Neural cell (in vitro differentiated cells): ENCODE data around the gene TUBGCP2.

ENCODE experiments used
- EP300 ChIP-seq: fragments of 450-650 bp; conservative IDR thresholded peaks from 2 replicates; pipeline ENCODE4 v1.6.1; 2014; ENCODE audit warnings: antibody characterized with exemption, mild to moderate bottlenecking, moderate library complexity; ENCODE audit not compliant: poor library complexity, severe bottlenecking
- EZH2 ChIP-seq: fragments of 200-600, 300-800 bp; shearing (Covaris generic), sonication (generic); IDR thresholded peaks from 2 replicates; pipeline ENCODE4 v1.6.1; 2014; ENCODE audit warnings: antibody characterized with exemption, low read length, borderline replicate concordance, mild to moderate bottlenecking; ENCODE audit not compliant: insufficient read depth, poor library complexity, severe bottlenecking
- MXI1 ChIP-seq: fragments of 450-650 bp; conservative IDR thresholded peaks from 2 replicates; pipeline ENCODE4 v1.6.1; 2014; ENCODE audit warnings: antibody characterized with exemption, mild to moderate bottlenecking; ENCODE audit not compliant: poor library complexity, severe bottlenecking
- POLR2AphosphoS5 ChIP-seq: IDR thresholded peaks from 2 replicates; pipeline ENCODE4 v1.6.1; 2012
- RAD21 ChIP-seq: fragments of 450-650 bp; conservative IDR thresholded peaks from 2 replicates; pipeline ENCODE4 v1.6.1; 2014; ENCODE audit warnings: antibody characterized with exemption, mild to moderate bottlenecking, moderate library complexity
- SMC3 ChIP-seq: fragments of 450-650 bp; conservative IDR thresholded peaks from 2 replicates; pipeline ENCODE4 v1.6.1; 2014; ENCODE audit warnings: antibody characterized with exemption, mild to moderate bottlenecking, moderate library complexity; ENCODE audit not compliant: poor library complexity
- TAF1 ChIP-seq: IDR thresholded peaks from 2 replicates; pipeline ENCODE4 v1.6.1; 2012; ENCODE audit warnings: low read depth
- TF ChIP-seq, protein P1 (sequence below): fragments of 450-650 bp; IDR thresholded peaks from 2 replicates; pipeline ENCODE4 v1.5.1; 2014; ENCODE audit warnings: antibody characterized with exemption, mild to moderate bottlenecking, moderate library complexity; ENCODE audit not compliant: poor library complexity, severe bottlenecking
- TF ChIP-seq, protein P2 (sequence below): IDR thresholded peaks from 2 replicates; pipeline ENCODE4 v1.6.1; 2012; ENCODE audit warnings: borderline replicate concordance

DNA sequence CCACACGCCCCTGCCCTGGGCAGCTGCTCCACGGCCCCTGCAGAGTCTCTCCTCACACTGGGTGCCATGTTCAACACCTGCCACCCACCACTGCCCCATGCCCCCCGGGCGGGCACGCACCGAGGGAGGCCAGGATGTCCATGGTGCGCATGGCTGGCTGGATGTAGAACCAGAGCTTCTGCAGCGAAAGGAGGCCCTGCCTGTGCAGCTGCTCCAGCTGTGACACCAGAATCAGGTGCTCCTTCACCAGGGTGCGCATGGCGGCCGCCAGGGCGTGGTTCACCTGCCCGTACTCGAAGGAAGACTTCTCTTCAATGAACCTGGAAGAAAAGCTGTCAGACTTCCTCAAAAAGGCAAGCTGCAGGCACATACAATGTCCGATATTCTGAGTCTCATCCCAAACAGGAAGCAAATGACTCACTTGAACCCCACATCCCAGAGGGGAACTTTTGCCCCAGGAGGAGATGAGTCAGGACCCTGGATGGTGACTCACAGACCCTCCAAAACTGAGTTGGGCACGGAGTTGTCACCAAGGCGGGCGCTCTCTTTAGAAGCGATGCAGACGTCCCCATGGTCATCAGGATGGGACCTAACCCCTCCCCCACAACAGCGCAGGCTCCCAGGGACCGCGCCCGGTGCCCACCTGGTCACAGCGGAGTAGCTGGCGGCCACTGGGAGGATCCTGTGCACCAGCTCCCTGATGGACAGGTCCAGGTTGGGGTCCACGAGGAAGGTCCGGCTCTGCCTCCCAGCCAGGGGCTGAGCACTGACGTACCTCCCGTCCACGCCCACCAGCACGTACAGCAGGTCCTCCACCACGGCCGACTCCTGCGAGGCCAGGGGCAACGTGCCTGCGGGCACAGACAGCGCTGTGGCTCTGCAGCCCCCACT lies 15.5 kb downstream of the TUBGCP2 start:
- TF ChIP-seq, protein P1, sequence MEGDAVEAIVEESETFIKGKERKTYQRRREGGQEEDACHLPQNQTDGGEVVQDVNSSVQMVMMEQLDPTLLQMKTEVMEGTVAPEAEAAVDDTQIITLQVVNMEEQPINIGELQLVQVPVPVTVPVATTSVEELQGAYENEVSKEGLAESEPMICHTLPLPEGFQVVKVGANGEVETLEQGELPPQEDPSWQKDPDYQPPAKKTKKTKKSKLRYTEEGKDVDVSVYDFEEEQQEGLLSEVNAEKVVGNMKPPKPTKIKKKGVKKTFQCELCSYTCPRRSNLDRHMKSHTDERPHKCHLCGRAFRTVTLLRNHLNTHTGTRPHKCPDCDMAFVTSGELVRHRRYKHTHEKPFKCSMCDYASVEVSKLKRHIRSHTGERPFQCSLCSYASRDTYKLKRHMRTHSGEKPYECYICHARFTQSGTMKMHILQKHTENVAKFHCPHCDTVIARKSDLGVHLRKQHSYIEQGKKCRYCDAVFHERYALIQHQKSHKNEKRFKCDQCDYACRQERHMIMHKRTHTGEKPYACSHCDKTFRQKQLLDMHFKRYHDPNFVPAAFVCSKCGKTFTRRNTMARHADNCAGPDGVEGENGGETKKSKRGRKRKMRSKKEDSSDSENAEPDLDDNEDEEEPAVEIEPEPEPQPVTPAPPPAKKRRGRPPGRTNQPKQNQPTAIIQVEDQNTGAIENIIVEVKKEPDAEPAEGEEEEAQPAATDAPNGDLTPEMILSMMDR, result no peak
- TF ChIP-seq MXI1, result no peak
- no peak for TF ChIP-seq POLR2AphosphoS5
- no peak for TF ChIP-seq TAF1
- TF ChIP-seq RAD21, result no peak
- TF ChIP-seq, protein P2, sequence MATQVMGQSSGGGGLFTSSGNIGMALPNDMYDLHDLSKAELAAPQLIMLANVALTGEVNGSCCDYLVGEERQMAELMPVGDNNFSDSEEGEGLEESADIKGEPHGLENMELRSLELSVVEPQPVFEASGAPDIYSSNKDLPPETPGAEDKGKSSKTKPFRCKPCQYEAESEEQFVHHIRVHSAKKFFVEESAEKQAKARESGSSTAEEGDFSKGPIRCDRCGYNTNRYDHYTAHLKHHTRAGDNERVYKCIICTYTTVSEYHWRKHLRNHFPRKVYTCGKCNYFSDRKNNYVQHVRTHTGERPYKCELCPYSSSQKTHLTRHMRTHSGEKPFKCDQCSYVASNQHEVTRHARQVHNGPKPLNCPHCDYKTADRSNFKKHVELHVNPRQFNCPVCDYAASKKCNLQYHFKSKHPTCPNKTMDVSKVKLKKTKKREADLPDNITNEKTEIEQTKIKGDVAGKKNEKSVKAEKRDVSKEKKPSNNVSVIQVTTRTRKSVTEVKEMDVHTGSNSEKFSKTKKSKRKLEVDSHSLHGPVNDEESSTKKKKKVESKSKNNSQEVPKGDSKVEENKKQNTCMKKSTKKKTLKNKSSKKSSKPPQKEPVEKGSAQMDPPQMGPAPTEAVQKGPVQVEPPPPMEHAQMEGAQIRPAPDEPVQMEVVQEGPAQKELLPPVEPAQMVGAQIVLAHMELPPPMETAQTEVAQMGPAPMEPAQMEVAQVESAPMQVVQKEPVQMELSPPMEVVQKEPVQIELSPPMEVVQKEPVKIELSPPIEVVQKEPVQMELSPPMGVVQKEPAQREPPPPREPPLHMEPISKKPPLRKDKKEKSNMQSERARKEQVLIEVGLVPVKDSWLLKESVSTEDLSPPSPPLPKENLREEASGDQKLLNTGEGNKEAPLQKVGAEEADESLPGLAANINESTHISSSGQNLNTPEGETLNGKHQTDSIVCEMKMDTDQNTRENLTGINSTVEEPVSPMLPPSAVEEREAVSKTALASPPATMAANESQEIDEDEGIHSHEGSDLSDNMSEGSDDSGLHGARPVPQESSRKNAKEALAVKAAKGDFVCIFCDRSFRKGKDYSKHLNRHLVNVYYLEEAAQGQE, result no peak
- TF ChIP-seq EP300, result no peak
- no peak for TF ChIP-seq EZH2
- TF ChIP-seq SMC3, result no peak
